GM21825 (cell line): ENCODE measurements around the gene GC.
"Not testable (repeated sequence)": the region's sequence is repeated elsewhere in the genome, so short reads cannot be mapped to it uniquely, and the experiment has no call there.

ENCODE experiments used
- ATAC-seq: cut with Tn5 transposase; IDR thresholded peaks from one replicate; pipeline ENCODE4 v1.9.1; 2021; ENCODE audit warnings: mild to moderate bottlenecking, moderate library complexity; ENCODE audit not compliant: unreplicated experiment

Gene GC, protein sequence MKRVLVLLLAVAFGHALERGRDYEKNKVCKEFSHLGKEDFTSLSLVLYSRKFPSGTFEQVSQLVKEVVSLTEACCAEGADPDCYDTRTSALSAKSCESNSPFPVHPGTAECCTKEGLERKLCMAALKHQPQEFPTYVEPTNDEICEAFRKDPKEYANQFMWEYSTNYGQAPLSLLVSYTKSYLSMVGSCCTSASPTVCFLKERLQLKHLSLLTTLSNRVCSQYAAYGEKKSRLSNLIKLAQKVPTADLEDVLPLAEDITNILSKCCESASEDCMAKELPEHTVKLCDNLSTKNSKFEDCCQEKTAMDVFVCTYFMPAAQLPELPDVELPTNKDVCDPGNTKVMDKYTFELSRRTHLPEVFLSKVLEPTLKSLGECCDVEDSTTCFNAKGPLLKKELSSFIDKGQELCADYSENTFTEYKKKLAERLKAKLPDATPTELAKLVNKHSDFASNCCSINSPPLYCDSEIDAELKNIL

DNA sequence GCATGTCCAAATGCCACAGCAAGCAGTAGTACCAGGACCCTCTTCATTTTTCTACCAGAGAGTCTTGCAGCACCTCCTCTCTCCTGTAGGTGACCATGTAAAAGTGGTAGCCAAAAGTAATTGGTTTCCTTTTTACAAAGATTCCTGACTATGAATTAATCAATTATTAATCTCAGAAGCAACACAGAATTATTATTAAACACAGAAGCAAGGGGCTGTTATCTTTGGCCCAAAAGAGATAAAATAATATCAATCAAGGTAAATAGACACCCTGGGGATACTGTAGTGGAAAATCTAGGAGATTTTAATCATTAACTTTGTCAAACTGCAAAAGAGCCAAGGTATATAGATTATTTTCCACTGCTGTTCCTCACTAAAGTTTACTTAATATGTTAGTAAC is at the start of gene GC:
GC (minus strand) TSS at position 108 of the 400 bp plus-strand sequence; CDS start at position 47, 61 bp downstream.
- no peak for ATAC-seq

DNA sequence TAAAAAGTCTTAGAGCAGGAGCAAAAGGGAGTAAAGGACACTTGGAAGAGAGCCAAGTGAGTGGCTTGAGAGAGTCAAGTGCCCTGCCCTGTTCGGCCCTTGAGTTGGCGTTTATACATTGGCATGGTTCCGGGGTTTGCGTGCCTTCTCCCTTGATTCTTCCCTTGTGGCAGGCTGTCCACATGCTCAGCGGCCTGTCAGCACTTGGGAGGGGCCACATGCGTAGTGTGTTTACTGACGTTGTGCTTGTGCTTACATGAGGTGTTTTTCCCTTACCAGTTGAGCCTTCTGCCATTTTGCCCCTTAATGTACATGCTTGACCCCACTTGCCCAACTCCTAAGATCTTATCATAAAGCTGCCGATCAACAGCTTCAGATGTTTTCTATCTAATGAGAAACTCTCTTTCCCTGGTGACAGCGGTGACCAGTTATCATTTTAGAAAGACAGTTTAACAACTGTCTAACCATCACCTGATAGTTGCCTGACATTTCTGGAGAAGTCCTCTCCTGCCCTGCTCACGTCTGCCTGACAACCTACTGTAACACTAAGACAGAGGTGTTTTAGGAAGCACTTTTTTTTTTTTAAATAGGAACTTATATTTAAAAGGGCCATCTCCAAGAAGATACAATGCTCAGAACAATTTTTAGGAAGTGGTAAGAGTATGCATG is 49.5 kb upstream of the GC start:
- no peak for ATAC-seq

DNA sequence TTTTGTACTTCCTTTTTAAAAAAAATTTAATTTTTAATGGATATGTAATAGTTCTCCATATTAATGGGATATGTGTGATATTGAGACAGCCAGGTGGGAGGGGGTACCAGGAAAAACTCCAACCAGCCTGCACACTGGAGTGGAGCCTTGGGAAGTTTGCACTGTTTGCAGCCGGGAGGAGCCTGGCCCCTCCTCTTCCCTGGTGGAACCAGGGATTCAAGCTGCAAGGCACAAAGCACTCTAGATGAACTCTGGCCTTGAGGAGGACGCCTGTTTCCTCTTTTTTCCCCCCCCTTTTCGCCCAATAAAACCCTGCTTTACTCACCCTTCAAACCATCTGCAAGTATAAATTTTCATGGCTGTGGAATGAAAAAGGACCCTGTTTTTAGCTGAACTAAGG is 48.2 kb upstream of the GC start:
- ATAC-seq: no peak

DNA sequence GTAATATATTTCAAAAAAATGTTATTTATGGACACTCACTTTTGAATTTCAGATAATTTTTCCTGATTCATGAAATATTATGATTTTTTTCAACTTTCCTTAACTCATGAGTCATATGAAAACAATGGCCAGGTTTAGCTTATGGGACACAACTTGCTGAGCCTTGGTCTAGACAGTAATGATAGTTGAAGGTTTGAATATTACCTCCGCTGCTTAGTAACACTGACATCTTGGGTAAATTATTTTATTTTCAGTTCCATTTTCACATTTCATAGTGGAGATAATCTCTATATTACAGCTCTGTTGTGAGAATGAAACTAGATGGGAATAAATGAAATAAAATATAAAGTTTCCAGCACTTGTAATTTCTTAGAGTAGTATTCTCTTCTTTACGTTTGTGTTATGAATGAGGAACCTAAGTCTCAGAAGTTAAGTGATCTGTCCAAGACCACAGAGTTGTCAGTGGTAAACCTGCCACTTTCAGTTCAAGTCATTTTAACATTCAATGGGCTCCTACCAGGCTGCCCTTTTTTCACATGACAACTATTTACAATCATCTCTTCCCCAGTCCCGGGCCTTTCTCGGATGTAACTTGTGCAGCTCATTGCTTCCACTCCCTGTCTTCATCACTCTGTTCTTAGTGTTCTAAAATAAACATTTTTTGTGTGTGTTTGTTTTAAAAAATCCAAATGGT is 46.8 kb upstream of the GC start:
- ATAC-seq: no peak

DNA sequence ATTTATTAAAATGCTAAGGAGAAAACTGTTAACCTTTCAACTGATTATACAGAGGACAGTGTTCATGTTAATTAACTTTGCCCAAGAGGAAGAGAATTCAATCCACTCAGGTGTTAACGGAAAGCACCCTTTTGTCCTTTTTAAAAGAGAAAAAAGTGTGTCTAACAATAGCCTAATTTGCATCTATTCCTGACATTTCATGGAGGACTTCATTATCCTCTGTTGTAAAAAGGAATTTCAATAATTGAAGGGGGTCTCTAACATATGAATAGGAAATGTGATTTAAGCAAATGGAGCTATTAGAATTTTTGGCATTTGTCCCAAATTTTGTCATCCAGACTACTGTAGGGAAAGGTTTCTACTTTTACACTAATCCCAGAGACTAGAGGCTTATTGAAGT is 44.6 kb upstream of the GC start:
- ATAC-seq: no peak

DNA sequence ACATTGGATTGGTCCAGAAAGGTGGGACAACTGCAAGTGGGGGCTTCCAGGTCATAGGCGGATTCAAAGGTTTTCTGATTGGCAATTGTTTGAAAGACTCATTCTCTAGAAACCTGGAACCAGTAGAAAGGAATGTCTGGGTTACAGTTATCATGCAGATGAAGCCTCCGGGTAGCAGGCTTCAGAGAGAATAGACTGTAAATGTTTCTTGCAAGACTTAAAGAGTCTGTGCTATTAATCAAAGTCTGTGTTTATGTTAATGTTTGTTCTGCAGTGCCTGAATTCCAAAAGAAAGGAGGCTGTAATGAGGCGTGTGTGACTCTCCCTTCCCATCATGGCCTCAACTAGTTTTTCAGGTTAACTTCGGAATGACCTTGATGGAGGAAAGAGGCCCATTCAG is 43.9 kb upstream of the GC start:
- no peak for ATAC-seq

DNA sequence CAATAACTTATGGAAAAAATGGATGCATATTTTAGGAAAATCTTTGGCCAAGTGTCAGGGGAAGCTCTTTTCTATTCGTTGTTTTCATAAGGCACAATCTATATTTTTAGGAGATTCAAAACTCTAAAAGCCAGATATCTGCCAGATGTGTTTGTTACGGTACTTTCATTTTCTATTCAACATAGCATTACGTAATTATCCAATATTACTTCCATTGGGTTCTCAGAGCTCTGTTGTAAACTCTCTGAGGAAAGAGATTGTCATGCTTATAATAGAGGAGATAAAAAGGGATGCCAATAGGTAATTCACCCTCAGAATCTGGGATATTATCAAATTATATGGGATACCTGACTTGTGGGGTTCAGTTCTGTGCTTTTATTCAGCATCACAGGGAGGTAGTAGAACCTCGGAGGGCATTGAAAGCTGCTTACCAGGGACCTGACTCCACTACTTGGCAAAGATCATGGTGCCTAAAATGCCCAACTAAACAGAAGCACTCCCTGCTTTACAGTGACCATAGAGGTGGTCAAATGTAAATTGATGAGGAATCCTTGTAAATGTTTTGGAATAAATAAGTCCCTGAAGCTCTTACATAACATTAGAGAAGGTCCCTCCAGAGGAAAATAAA is 32.9 kb upstream of the GC start:
- ATAC-seq: no peak

DNA sequence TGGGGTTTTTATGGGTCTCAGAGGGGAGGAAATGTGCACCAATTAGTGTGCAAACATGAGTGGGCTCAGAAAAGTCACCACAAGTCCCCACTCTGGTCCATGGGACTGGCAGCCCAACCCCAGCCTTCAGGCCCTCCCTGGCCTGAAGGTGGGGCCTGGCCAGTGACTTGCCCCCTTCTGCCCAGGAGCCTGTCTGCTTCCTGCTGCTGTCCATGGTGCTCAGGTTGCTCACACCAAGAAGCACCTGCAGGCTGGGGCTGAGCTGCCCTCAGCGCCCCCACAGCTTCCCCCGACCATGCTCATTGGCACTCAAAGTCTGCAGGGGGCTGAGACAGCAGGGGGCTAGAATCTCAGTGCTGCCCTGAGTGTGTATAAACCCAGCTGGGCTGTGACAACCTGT is 30.6 kb upstream of the GC start:
- no peak for ATAC-seq

DNA sequence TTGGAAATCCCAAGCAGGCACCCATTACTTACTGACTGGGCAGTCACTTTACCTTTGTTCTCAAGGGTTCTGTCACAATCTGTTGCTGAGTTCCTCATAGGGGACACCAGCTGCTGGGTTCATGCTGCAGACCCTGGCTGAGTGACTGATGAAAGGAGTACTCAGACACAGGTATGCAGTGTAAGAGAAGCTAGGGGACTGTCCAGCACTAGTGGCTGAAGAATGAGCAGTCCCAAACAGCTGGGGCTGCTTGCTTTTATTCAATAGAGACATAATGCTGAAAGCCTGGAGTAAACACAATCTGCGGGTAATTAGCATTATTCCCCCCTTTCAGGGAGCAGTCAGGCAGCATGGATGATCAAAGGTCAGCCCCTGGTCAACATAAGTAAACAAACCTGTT is 25.9 kb upstream of the GC start:
- ATAC-seq: not testable (repeated sequence)

DNA sequence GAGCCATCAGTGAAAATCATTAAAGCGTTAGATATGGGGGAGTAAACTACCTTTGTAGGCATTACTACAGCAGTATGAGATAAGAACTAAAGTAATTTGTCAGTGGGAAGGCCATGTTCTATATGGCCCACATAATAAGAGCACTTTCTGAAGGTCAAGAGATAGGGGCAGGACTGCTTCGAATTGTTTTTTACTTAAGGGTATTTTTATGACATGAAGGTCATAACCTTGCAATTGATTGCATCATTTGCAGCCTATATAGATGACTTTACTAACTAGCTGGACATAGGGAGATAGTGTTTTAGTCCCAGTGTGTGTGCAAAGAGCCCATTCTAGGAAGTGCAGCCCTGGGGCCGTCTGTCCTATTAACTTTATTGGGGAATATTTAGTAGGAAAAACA is 23.6 kb upstream of the GC start:
- ATAC-seq: no peak

DNA sequence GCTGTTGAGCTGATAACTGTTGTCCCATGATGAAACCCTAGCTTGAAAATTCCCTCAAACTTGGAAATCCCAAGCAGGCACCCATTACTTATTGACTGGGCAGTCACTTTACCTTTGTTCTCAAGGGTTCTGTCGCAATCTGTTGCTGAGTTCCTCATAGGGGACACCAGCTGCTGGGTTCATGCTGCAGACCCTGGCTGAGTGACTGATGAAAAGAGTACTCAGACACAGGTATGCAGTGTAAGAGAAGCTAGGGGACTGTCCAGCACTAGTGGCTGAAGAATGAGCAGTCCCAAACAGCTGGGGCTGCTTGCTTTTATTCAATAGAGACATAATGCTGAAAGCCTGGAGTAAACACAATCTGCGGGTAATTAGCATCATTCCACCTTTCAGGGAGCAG is 21.4 kb upstream of the GC start:
- not testable (repeated sequence) for ATAC-seq

DNA sequence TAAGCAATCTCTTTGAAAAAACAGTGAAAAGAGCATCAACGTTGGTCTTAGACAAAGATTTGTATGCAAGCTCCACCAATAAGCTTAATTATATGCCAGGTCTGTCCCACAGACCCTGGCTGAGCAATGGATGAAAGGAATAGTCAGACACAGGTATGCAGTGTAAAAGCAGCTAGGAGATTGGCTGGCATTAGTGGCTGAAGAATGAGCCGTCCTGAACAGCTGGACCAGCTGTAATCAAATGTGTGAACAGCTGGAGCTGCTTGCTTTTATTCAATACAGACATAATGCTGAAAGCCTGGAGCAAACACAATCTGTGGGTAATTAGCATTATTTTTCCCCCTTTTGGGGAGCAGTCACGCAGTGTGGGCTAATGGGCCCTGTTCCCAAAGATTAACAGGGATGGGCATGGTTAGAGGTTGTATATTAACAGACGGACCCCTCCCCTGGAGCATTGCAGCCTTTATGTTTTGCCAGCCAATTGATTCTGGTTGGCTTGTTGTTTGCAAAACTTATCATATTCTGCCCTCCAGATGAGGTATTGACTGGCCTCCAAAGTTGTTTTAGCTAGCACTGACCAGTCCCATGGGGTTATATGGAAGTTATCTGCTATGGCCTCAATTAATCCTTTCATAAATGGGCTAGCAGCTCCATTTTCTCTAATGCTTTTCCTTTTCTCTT is 20.3 kb upstream of the GC start:
- not testable (repeated sequence) for ATAC-seq

DNA sequence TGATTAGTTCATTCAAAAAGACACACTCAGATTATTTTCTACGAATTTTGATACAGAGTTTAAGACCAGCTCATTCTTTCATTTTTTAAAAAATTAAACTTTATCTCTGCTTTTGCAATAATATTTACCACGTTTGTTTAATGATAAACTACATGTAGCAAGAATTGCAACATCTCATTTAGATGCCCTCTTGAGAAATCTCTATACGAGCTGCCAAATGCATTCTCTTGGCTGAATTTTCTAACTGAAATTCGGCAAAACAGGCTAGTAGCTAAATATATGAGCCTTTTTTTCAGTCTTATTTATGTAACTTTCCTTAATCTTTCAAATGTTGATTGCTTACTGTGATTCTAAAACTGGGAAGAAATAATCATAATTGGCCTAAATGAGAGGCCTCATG is 2.1 kb upstream of the GC start:
- ATAC-seq: no peak

DNA sequence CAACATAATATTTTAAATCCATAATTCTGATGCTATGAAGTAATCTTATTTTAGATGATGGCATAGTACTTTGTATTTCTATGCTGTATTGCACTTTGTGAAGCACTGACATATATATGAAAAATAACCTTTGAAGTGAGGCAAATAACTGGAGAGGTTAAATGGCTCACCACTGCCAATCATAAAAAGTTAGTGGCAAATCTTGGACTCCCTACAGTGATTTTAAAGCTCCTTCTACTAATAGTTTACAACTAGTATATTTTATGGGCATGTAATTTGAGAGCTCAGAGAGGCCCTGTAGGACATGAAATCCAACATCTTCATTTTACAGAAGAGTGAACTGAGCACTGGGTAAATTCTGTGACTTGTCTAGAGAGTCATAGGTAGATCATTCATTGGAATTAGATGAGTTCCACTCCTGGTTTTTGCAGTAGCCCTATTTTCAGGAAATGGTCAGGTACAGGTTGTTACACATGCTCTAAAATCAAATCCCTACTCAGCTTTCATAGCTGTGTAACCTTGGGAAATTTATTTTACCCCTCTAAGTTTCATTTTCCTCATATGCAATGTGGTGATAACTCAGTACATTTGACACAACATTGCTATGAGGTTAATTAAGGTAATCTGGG is 804 bp upstream of the GC start:
- ATAC-seq: no peak

DNA sequence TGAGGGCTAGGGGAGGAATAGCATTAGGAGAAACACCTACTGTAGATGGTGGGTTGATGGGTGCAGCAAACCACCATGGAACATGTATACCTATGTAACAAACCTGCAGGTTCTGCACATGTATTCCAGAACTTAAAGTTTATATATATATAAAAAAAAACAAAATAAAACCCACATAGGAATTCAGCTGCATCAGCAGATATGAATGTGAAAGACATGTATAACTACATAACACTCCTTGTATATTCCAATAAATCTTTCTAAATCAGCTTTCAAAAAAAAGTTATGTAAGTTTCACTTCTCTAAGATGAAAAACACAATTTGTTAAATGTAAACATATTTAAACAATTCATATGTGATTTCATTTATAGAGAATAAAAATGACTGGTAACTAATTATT is 6.0 kb downstream of the GC start:
- no peak for ATAC-seq

DNA sequence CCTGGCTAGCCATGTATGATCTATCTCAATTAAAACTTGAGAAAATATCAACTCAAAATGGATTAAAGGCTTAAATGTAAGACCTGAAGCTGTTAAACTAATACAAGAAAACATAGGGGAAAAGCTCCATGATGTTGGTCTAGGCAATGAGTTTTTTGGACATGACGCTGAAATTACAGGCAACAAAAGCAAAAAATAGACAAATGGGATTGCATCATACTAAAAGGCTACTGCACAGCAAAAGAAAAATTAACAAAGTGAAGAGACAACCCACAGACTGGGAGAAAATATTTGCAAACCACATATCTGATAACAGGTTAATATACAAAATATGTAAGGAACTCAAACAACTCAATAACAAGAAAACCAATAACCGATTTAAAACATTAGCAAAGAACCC is 8.4 kb downstream of the GC start:
- ATAC-seq: no peak

DNA sequence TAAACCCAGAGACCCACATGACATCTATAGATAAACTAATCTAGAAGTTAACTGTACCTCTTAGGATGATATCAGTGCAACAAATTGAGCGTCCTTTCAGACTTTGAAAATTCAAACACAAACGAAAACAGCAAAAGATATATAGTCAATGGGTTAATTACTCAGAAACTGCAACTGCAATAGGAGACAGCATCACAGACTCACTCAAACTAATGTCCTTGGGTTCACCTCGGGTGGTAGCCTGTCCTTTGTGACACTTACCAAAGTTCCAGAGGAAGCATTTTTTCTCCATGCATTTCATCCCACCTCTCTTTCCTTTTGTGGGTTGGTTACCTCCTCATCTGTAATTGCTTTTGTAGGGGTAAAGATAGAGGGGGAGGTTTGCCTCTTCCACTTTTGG is 9.7 kb downstream of the GC start:
- no peak for ATAC-seq

DNA sequence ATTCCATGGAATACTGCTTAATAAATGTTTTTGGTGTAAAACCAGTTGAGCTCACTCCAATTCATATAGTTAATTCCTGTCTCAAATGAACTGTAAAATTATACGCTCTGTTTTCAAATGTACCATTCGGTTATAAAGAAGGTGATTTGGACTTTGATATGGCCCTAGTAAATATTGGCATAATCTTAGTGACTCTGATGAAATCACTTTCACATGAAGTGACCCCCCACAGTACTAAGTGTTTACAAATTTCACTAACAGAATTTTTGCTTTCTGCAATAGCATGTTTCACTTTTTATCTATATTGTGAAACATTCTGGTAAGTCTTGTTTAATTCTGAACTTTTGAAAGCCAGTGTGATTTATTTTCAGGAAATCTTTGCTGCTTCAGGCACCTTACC is 10.9 kb downstream of the GC start:
- no peak for ATAC-seq

DNA sequence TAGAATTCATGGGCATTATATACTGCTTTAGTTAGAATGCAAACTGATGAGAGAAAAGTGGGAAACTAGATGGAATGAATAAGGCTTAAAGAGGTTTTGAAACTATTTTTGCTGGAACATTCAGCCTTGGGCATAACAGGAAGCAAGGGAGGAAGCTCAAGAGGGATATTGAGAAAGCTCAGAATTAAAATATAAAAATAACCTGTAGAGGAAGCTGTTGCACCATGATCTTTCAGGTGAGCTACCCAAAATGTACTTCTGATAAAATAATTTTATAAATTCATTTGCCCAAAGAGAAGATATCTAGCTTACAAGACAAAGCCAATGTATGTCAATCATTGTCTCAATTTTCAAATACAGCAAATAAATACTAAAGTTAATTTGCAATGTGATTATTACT is 11.3 kb downstream of the GC start:
- ATAC-seq: no peak

DNA sequence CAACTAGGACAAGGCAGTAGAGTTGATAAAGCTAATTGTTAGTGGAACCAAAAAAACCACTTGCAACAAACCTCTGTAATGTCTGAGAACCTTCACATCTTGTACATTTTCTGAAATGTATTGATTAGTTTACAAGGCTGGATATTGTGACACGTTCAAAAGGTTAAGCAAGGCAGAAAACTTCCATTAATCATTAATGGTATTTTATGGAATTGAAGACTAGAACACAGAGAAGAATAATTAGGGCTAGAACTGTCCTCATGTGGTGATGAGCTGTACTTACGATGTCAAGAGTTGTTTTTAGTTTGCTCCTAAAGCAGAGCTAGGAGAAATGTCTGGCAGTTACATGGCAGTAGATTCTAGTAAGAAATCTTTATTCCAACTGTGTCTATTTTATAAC is 12.3 kb downstream of the GC start:
- ATAC-seq: no peak
